SHP77 treated with DMSO at 0.1 percent for 48 hours (cell line): ENCODE results near the gene KLHDC8B.

Experiments used
- DNase-seq: peaks from one replicate; lab custom pipeline; 2025; lab: John Stamatoyannopoulos, UW

The KLHDC8B gene

GRCh38 chr3:49158792-49159191 is 12.6 kb upstream of the KLHDC8B start:
- no peak for DNase-seq

GRCh38 chr3:49161197-49161596 is 10.2 kb upstream of the KLHDC8B start:
- no peak for DNase-seq

- DNase-seq = no peak
These were observed 9.4 kb upstream of the KLHDC8B start for GRCh38 chr3:49161808-49162530.

GRCh38 chr3:49162751-49163419 is 8.5 kb upstream of the KLHDC8B start:
- no peak for DNase-seq

- DNase-seq = no peak
These were observed 7.8 kb upstream of the KLHDC8B start for GRCh38 chr3:49163609-49164008.

GRCh38 chr3:49164983-49165720 is 6.2 kb upstream of the KLHDC8B start:
- DNase-seq = no peak

GRCh38 chr3:49165771-49166751 is 5.3 kb upstream of the KLHDC8B start, which contains the start of gene CCDC71:
TSS of gene CCDC71 (minus strand) at chr3:49166331. CDS start at chr3:49164208, 2,123 bp downstream.
- DNase-seq = peak; percentile 31

- DNase-seq = no peak
These were observed 4.4 kb upstream of the KLHDC8B start for GRCh38 chr3:49166752-49167556.

GRCh38 chr3:49170744-49171118 is 667 bp upstream of the KLHDC8B start:
- no peak for DNase-seq

- no peak for DNase-seq
These were observed 540 bp downstream of the KLHDC8B start for GRCh38 chr3:49171775-49172500.

GRCh38 chr3:49172551-49173041 is 1.2 kb downstream of the KLHDC8B start:
- DNase-seq = no peak

- DNase-seq = peak; percentile 19
These were observed 1.9 kb downstream of the KLHDC8B start for GRCh38 chr3:49173116-49173791.

GRCh38 chr3:49173792-49174170 is 2.4 kb downstream of the KLHDC8B start:
- no peak for DNase-seq

- DNase-seq = no peak
These were observed 3.1 kb downstream of the KLHDC8B start for GRCh38 chr3:49174397-49174985.

GRCh38 chr3:49175530-49175929 is 4.1 kb downstream of the KLHDC8B start:
- DNase-seq = no peak

- DNase-seq = no peak
These were observed 5.7 kb downstream of the KLHDC8B start for GRCh38 chr3:49177073-49177472.

- no peak for DNase-seq
These were observed 8.7 kb downstream of the KLHDC8B start for GRCh38 chr3:49180116-49180515.

GRCh38 chr3:49181351-49181750 is 10.0 kb downstream of the KLHDC8B start:
- DNase-seq = no peak

GRCh38 chr3:49182682-49183081 is 11.3 kb downstream of the KLHDC8B start:
- DNase-seq = no peak
